MM.1S (cell line): ENCODE results near the gene AGBL1.
"Not testable (repeated sequence)": the region's sequence is repeated elsewhere in the genome, so short reads cannot be mapped to it uniquely, and the experiment has no call there.

Source experiments
- DNase-seq: peaks from one replicate; pipeline ENCODE4 v3.0.0-alpha.2; 2015
- H2AFZ ChIP-seq: fragments of 300-600 bp; sonication (generic); 2 replicates; pipeline ENCODE4 v1.6.0; 2016; ENCODE audit warnings: antibody characterized with exemption, low read length
- H3F3A ChIP-seq: fragments of 300-600 bp; sonication (generic); 2 replicates; pipeline ENCODE4 v1.6.1; 2016; ENCODE audit warnings: mild to moderate bottlenecking, antibody characterized with exemption, low read length, moderate library complexity, mixed read lengths; ENCODE audit not compliant: insufficient read depth
- H3K27ac ChIP-seq: fragments of 300-600 bp; sonication (generic); 2 replicates; pipeline ENCODE4 v1.5.1; 2016; ENCODE audit warnings: mild to moderate bottlenecking, low read length
- H3K27me3 ChIP-seq: fragments of 300-600 bp; sonication (generic); replicated peaks from 2 replicates; pipeline ENCODE4 v1.6.0; 2016; ENCODE audit warnings: low read length; ENCODE audit not compliant: insufficient read depth
- H3K36me3 ChIP-seq: fragments of 300-600 bp; sonication (generic); replicated peaks from 2 replicates; pipeline ENCODE4 v1.6.1; 2016; ENCODE audit warnings: mild to moderate bottlenecking, low read length, mixed read lengths; ENCODE audit not compliant: insufficient read depth
- H3K4me1 ChIP-seq: fragments of 300-600 bp; sonication (generic); 2 replicates; pipeline ENCODE4 v1.6.1; 2016; ENCODE audit warnings: low read length, mixed read lengths
- H3K4me2 ChIP-seq: fragments of 300-600 bp; sonication (generic); 2 replicates; pipeline ENCODE4 v1.6.0; 2016; ENCODE audit warnings: low read depth, low read length
- H3K4me3 ChIP-seq: fragments of 300-600 bp; sonication (generic); 2 replicates; pipeline ENCODE4 v1.5.1; 2016; ENCODE audit warnings: low read length, mixed read lengths
- H3K79me2 ChIP-seq: fragments of 300-600 bp; sonication (generic); 2 replicates; pipeline ENCODE4 v1.6.1; 2016; ENCODE audit warnings: mixed run types, low read length, mixed read lengths
- H3K9ac ChIP-seq: fragments of 300-600 bp; sonication (generic); 2 replicates; pipeline ENCODE4 v1.6.1; 2016; ENCODE audit warnings: low read length, mixed read lengths
- H3K9me2 ChIP-seq: fragments of 300-600 bp; sonication (generic); replicated peaks from 2 replicates; pipeline ENCODE4 v1.6.1; 2016; ENCODE audit warnings: mild to moderate bottlenecking, low read length, mixed read lengths; ENCODE audit not compliant: insufficient read depth
- H3K9me3 ChIP-seq: fragments of 300-600 bp; sonication (generic); replicated peaks from 2 replicates; pipeline ENCODE4 v1.6.1; 2016; ENCODE audit warnings: mild to moderate bottlenecking, low read length, mixed read lengths; ENCODE audit not compliant: insufficient read depth
- H4K20me1 ChIP-seq: fragments of 300-600 bp; sonication (generic); 2 replicates; pipeline ENCODE4 v1.6.1; 2016; ENCODE audit warnings: mild to moderate bottlenecking, low read length, moderate library complexity, mixed read lengths; ENCODE audit not compliant: insufficient read depth
- CTCF ChIP-seq: fragments of 300-600 bp; sonication (generic); IDR thresholded peaks from 2 replicates; pipeline ENCODE4 v1.5.1; 2016; ENCODE audit warnings: antibody characterized with exemption, low read length, mixed read lengths
- EZH2 ChIP-seq: fragments of 300-600 bp; sonication (generic); optimal IDR thresholded peaks from 2 replicates; pipeline ENCODE3; 2017; ENCODE audit warnings: low read depth, mild to moderate bottlenecking, antibody characterized with exemption, low read length, mixed read lengths
- EZH2phosphoT487 ChIP-seq: fragments of 300-600 bp; sonication (generic); IDR thresholded peaks from 2 replicates; pipeline ENCODE4 v1.6.1; 2018; ENCODE audit warnings: antibody characterized with exemption, low read length

AGBL1 gene

GRCh38 chr15:86515625-86516024 is 436.0 kb downstream of the AGBL1 start:
- H3K36me3 ChIP-seq, result no peaks in the 10 kb centered on the region
- DNase-seq, result no peak
- H3K79me2 ChIP-seq, result no peaks in the 10 kb centered on the region
- H4K20me1 ChIP-seq, result no peaks in the 10 kb centered on the region
- H3K9ac ChIP-seq, result no peak overlapping the region
- no peaks in the 10 kb centered on the region for H3F3A ChIP-seq
- H2AFZ ChIP-seq, result no peak overlapping the region
- no peaks in the 10 kb centered on the region for H3K27me3 ChIP-seq
- no peaks in the 10 kb centered on the region for H3K9me2 ChIP-seq
- no peak overlapping the region for H3K4me3 ChIP-seq
- H3K27ac ChIP-seq, result no peak overlapping the region
- TF ChIP-seq EZH2, result no peak
- TF ChIP-seq CTCF, result no peak
- no peak for TF ChIP-seq EZH2phosphoT487
- no peaks in the 10 kb centered on the region for H3K4me1 ChIP-seq
- no peak overlapping the region for H3K4me2 ChIP-seq
- H3K9me3 ChIP-seq, result no peaks in the 10 kb centered on the region

GRCh38 chr15:86522721-86523120 is 443.1 kb downstream of the AGBL1 start:
- Histone ChIP-seq H3K27me3 (no peaks in the 10 kb centered on the region), H3K4me3 (no peak overlapping the region), H3K9me2 (no peaks in the 10 kb centered on the region), H4K20me1 (no peaks in the 10 kb centered on the region), H3K79me2 (no peaks in the 10 kb centered on the region), H2AFZ (no peak overlapping the region), H3K27ac (no peak overlapping the region), H3K4me2 (no peak overlapping the region), H3K9ac (no peak overlapping the region), H3K36me3 (no peaks in the 10 kb centered on the region), H3K9me3 (no peaks in the 10 kb centered on the region), H3K4me1 (no peaks in the 10 kb centered on the region), H3F3A (no peaks in the 10 kb centered on the region)
- no peak for DNase-seq
- TF ChIP-seq CTCF, result no peak
- TF ChIP-seq EZH2, result no peak
- no peak for TF ChIP-seq EZH2phosphoT487

- Histone ChIP-seq H3K4me1 (no peaks in the 10 kb centered on the region), H3F3A (no peaks in the 10 kb centered on the region), H3K9me3 (no peaks in the 10 kb centered on the region), H3K9me2 (no peaks in the 10 kb centered on the region), H3K79me2 (no peaks in the 10 kb centered on the region), H3K4me3 (no peak overlapping the region), H3K4me2 (no peak overlapping the region), H3K27me3 (no peaks in the 10 kb centered on the region), H4K20me1 (no peaks in the 10 kb centered on the region), H3K36me3 (no peaks in the 10 kb centered on the region), H3K27ac (no peak overlapping the region), H3K9ac (no peak overlapping the region), H2AFZ (no peak overlapping the region)
- TF ChIP-seq EZH2 (no peak), EZH2phosphoT487 (no peak)
- no peak for DNase-seq
Observed at GRCh38 chr15:86526938-86527690, 447.4 kb downstream of the AGBL1 start.

DNA sequence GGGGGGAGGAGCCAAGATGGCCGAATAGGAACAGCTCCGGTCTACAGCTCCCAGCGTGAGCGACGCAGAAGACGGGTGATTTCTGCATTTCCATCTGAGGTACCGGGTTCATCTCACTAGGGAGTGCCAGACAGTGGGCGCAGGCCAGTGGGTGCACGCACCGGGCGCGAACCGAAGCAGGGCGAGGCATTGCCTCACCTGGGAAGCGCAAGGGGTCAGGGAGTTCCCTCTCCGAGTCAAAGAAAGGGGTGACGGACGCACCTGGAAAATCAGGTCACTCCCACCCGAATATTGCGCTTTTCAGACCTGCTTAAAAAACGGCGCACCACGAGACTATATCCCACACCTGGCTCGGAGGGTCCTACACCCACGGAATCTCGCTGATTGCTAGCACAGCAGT is 448.4 kb downstream of the AGBL1 start:
- H3K4me3 ChIP-seq, H3K36me3 ChIP-seq, H3K9me3 ChIP-seq, H3K9ac ChIP-seq, H3K9me2 ChIP-seq, H3K4me2 ChIP-seq, H3K27ac ChIP-seq, H2AFZ ChIP-seq, H4K20me1 ChIP-seq, H3F3A ChIP-seq, H3K79me2 ChIP-seq, H3K27me3 ChIP-seq, H3K4me1 ChIP-seq, DNase-seq: not testable (repeated sequence)
